SK-N-SH (cell line): ENCODE results near the gene TSHZ2. TPM values are rescaled to one million over a fixed set of nuclear protein-coding genes. Genes with fewer than 3 reads are reported as not detected.

Experiments used
- CTCF ChIA-PET: fragments of 300-600, 350-600 bp; formaldehyde crosslinking; extraction: SDS; loops from one replicate; lab custom pipeline; 2021; lab: Yijun Ruan, JAX
- POLR2A ChIA-PET: fragments of 350-600 bp; sonication (Branson Sonifier 250); formaldehyde crosslinking; extraction: SDS; loops from one replicate; lab custom pipeline; 2020; ENCODE audit warnings: antibody characterized with exemption, inconsistent platforms; lab: Yijun Ruan, JAX
- DNase-seq: peaks from one replicate; pipeline ENCODE4 v3.0.0; 2012
- H2AFZ ChIP-seq: fragments of 200-600 bp; sonication (generic); 2 replicates; pipeline ENCODE4 v1.8.1; 2016; ENCODE audit warnings: antibody characterized with exemption, mild to moderate bottlenecking, low read depth
- H3F3A ChIP-seq: fragments of 200-600 bp; sonication (generic); replicated peaks from 2 replicates; pipeline ENCODE3; 2016; ENCODE audit warnings: antibody characterized with exemption, mild to moderate bottlenecking; ENCODE audit not compliant: insufficient read depth
- H3K27ac ChIP-seq, 2 experiments: fragments of 200-500 bp in 1 of 2; fragments of 200-600 bp in 1 of 2; sonication (Bioruptor generic) in 1 of 2; sonication (generic), shearing (Covaris generic) in 1 of 2; 2 replicates each; pipeline versions ENCODE4 v1.5.1 to v1.6.1; 2014 to 2016; ENCODE audit warnings: low read depth in 2 of 2, inconsistent platforms in 1 of 2, low read length in 1 of 2, mild to moderate bottlenecking in 1 of 2, mixed read lengths in 1 of 2
- H3K27me3 ChIP-seq: fragments of 200-600 bp; sonication (generic), shearing (Covaris generic); 2 replicates; pipeline ENCODE4 v1.6.1; 2016; ENCODE audit warnings: mixed run types; ENCODE audit not compliant: insufficient read depth
- H3K36me3 ChIP-seq, 2 experiments: fragments of 200-500 bp in 1 of 2; fragments of 200-600 bp in 1 of 2; sonication (Bioruptor generic) in 1 of 2; sonication (generic) in 1 of 2; replicated peaks in 1 of 2; 2 replicates each; pipeline versions ENCODE3 to v1.5.1; 2014 to 2016; ENCODE audit warnings: low read length in 1 of 2, mild to moderate bottlenecking in 1 of 2; ENCODE audit not compliant: insufficient read depth in 2 of 2, control insufficient read depth in 1 of 2
- H3K4me1 ChIP-seq, 2 experiments: fragments of 200-500 bp in 1 of 2; fragments of 200-600 bp in 1 of 2; sonication (Bioruptor generic) in 1 of 2; sonication (generic), shearing (Covaris generic) in 1 of 2; 2 replicates each; pipeline versions ENCODE4 v1.5.1 to v1.6.1; 2014 to 2016; ENCODE audit warnings: low read depth in 1 of 2, low read length in 1 of 2, mixed run types in 1 of 2; ENCODE audit not compliant: insufficient read depth in 2 of 2, control insufficient read depth in 1 of 2
- H3K4me2 ChIP-seq: fragments of 200-600 bp; sonication (generic), shearing (Covaris generic); 2 replicates; pipeline ENCODE4 v1.6.1; 2017; ENCODE audit warnings: mixed run types
- H3K4me3 ChIP-seq, 2 experiments: fragments of 200-500 bp in 1 of 2; fragments of 200-600 bp in 1 of 2; sonication (Bioruptor generic) in 1 of 2; sonication (generic), shearing (Covaris generic) in 1 of 2; 2 replicates each; pipeline versions ENCODE4 v1.5.1 to v1.8.1; 2014 to 2016; ENCODE audit warnings: low read depth in 2 of 2, inconsistent platforms in 1 of 2, low read length in 1 of 2, mild to moderate bottlenecking in 1 of 2, mixed read lengths in 1 of 2, moderate library complexity in 1 of 2
- H3K79me2 ChIP-seq: fragments of 200-600 bp; sonication (generic); 2 replicates; pipeline ENCODE4 v1.8.1; 2017; ENCODE audit warnings: mild to moderate bottlenecking; ENCODE audit not compliant: insufficient read depth
- H3K9ac ChIP-seq: fragments of 200-600 bp; sonication (generic); 2 replicates; pipeline ENCODE4 v1.6.1; 2017; ENCODE audit warnings: mixed run types
- H3K9me2 ChIP-seq: fragments of 200-600 bp; sonication (generic); 2 replicates; pipeline ENCODE4 v1.6.1; 2017; ENCODE audit warnings: mixed run types
- H3K9me3 ChIP-seq: fragments of 200-600 bp; sonication (generic); 2 replicates; pipeline ENCODE4 v1.6.1; 2017; ENCODE audit warnings: mixed run types, mild to moderate bottlenecking, moderate library complexity
- H4K20me1 ChIP-seq: fragments of 200-600 bp; sonication (generic); 2 replicates; pipeline ENCODE4 v1.6.1; 2017; ENCODE audit warnings: mild to moderate bottlenecking, mixed run types; ENCODE audit not compliant: insufficient read depth
- EZH2phosphoT487 ChIP-seq: fragments of 200-600 bp; sonication (generic); IDR thresholded peaks from 2 replicates; pipeline ENCODE4 v1.6.1; 2017; ENCODE audit warnings: low read depth, mixed run types, mild to moderate bottlenecking, antibody characterized with exemption, moderate library complexity, borderline replicate concordance
- FOSL2 ChIP-seq: IDR thresholded peaks from 2 replicates; pipeline ENCODE4 v1.4.0; 2012; ENCODE audit warnings: low read depth, mild to moderate bottlenecking, moderate library complexity, borderline replicate concordance
- FOXM1 ChIP-seq: IDR thresholded peaks from 2 replicates; pipeline ENCODE4 v1.4.0; 2012; ENCODE audit warnings: low read depth, mild to moderate bottlenecking
- GATA2 ChIP-seq: sonication (generic); formaldehyde crosslinking; IDR thresholded peaks from 2 replicates; pipeline ENCODE4 v1.5.0; 2020; ENCODE audit warnings: mild to moderate bottlenecking, missing genetic modification reagents
- IRF3 ChIP-seq: fragments of 150-350 bp; IDR thresholded peaks from 2 replicates; pipeline ENCODE4 v1.6.1; 2016; ENCODE audit warnings: mild to moderate bottlenecking, low read depth, low read length
- NRF1 ChIP-seq: IDR thresholded peaks from 2 replicates; pipeline ENCODE4 v1.6.1; 2012; ENCODE audit warnings: low read depth, mild to moderate bottlenecking, low read length
- POLR2AphosphoS5 ChIP-seq: IDR thresholded peaks from 2 replicates; pipeline ENCODE4 v1.6.1; 2012; ENCODE audit warnings: low read depth, low read length
- RAD21 ChIP-seq: IDR thresholded peaks from 2 replicates; pipeline ENCODE4 v1.6.1; 2012; ENCODE audit warnings: mild to moderate bottlenecking, low read length
- REST ChIP-seq: IDR thresholded peaks from 2 replicates; pipeline ENCODE4 v1.6.1; 2012; ENCODE audit warnings: mild to moderate bottlenecking, low read depth, low read length, moderate library complexity
- RFX5 ChIP-seq: IDR thresholded peaks from 2 replicates; pipeline ENCODE4 v1.6.1; 2012; ENCODE audit warnings: mild to moderate bottlenecking, improper control_type of control experiment, low read length
- RXRA ChIP-seq: IDR thresholded peaks from 2 replicates; pipeline ENCODE4 v1.4.0; 2012; ENCODE audit warnings: low read depth, mild to moderate bottlenecking, borderline replicate concordance
- SIN3A ChIP-seq: IDR thresholded peaks from 2 replicates; pipeline ENCODE4 v1.6.1; 2012; ENCODE audit warnings: low read depth, mild to moderate bottlenecking, low read length, moderate library complexity, borderline replicate concordance
- TAF1 ChIP-seq: IDR thresholded peaks from 2 replicates; pipeline ENCODE4 v1.6.1; 2012; ENCODE audit warnings: low read depth, mild to moderate bottlenecking, low read length, moderate library complexity, borderline replicate concordance
- TEAD4 ChIP-seq: IDR thresholded peaks from 2 replicates; pipeline ENCODE4 v1.4.0; 2012; ENCODE audit warnings: mild to moderate bottlenecking, borderline replicate concordance; ENCODE audit not compliant: insufficient read depth
- ZBTB33 ChIP-seq: IDR thresholded peaks from 2 replicates; pipeline ENCODE4 v1.4.0; 2012; ENCODE audit warnings: low read depth, borderline replicate concordance
- WGBS: methylation state at CpG from one replicate; pipeline ENCODE4 v1.1.6; 2017; ENCODE audit warnings: low lambda C conversion rate; 5-methylcytosine and 5-hydroxymethylcytosine counted together
- polyA plus RNA-seq, 3 experiments: library from polyadenylated mRNA; depleted of rRNA; stranded (reverse); fragments of >200 nt; gene quantifications; 2 replicates each; pipeline ENCODE4 v1.2.3, GENCODE V29; 2012
- TF ChIP-seq, protein P1 (sequence below): IDR thresholded peaks from 2 replicates; pipeline ENCODE4 v1.4.0; 2012; ENCODE audit warnings: low read depth, borderline replicate concordance

The TSHZ2 gene
- polyA plus RNA-seq, 1 of the 3 experiments (the other 2 are of a cell fraction): 0.13 TPM

DNA sequence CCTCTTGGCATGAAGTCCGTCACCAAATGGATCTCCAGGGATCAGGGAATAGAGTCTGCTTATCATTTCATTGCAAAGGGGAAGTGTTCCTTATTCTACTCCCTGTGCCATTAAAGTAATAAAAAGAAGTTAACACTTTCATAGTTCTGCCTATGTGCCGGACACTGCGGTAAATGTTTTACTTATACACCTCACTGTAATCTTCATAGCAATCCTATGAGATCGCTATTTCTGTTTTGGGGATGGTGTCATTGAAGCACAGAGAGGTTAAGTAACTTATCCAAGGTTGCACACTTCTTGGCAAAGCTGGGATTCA is 177.7 kb downstream of the TSHZ2 start:
- H3F3A ChIP-seq: no peaks in the 10 kb centered on the region
- H3K9ac ChIP-seq: no peak overlapping the region
- H3K36me3 ChIP-seq: no peaks in the 10 kb centered on the region
- H3K27ac ChIP-seq: no peak overlapping the region
- H3K9me3 ChIP-seq: no peaks in the 10 kb centered on the region
- H2AFZ ChIP-seq: no peak overlapping the region
- 79% methylated on average over 4 of the region's 4 CpGs for WGBS
- TF ChIP-seq IRF3: no peak
- TF ChIP-seq FOSL2: no peak
- no peak for TF ChIP-seq FOXM1
- no peak for TF ChIP-seq NRF1
- TF ChIP-seq, protein P1, sequence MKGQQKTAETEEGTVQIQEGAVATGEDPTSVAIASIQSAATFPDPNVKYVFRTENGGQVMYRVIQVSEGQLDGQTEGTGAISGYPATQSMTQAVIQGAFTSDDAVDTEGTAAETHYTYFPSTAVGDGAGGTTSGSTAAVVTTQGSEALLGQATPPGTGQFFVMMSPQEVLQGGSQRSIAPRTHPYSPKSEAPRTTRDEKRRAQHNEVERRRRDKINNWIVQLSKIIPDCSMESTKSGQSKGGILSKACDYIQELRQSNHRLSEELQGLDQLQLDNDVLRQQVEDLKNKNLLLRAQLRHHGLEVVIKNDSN: no peak
- TF ChIP-seq ZBTB33: no peak
- TF ChIP-seq RAD21: no peak
- no peak for TF ChIP-seq POLR2AphosphoS5
- TF ChIP-seq GATA2 (CRISPR knock-in tag): no peak
- no peak for TF ChIP-seq TAF1
- no peak for TF ChIP-seq RFX5
- no peak for TF ChIP-seq SIN3A
- TF ChIP-seq REST: no peak
- no peak for TF ChIP-seq TEAD4
- TF ChIP-seq RXRA: no peak
- TF ChIP-seq EZH2phosphoT487: no peak
- CTCF ChIA-PET: interaction anchor here (1.1 to 1.6 kb wide), 3 partner anchors 16 to 836 kb away, joined by 3 to 4 read pairs (median 4); no protein-coding TSS in a partner anchor
- H3K79me2 ChIP-seq: no peaks in the 10 kb centered on the region
- H4K20me1 ChIP-seq: no peaks in the 10 kb centered on the region
- H3K4me3 ChIP-seq: no peak overlapping the region
- H3K27me3 ChIP-seq: no peaks in the 10 kb centered on the region
- H3K4me2 ChIP-seq: no peak overlapping the region
- H3K4me1 ChIP-seq: no peaks in the 10 kb centered on the region; a peak in 3 of 4 replicates
- no peaks in the 10 kb centered on the region for H3K9me2 ChIP-seq
- DNase-seq: no peak
- POLR2A ChIA-PET: no interaction called here
